DMS79 treated with DMSO at 0.1 percent for 48 hours (cell line): ENCODE measurements around the gene AKR7A3.
"Not testable (repeated sequence)": the region's sequence is repeated elsewhere in the genome, so short reads cannot be mapped to it uniquely, and the experiment has no call there.

ENCODE experiments used
- DNase-seq: peaks from one replicate; lab custom pipeline; 2025; lab: John Stamatoyannopoulos, UW

AKR7A3 gene

GRCh38 chr1:19289244-19289643 is 674 bp upstream of the AKR7A3 start:
- DNase-seq: no peak

GRCh38 chr1:19287436-19288185 is 959 bp downstream of the AKR7A3 start:
- no peak for DNase-seq

- not testable (repeated sequence) for DNase-seq
Observed at GRCh38 chr1:19285807-19286206, 2.8 kb downstream of the AKR7A3 start.

GRCh38 chr1:19285366-19285765 is 3.2 kb downstream of the AKR7A3 start:
- DNase-seq: not testable (repeated sequence)

GRCh38 chr1:19284881-19285280 is 3.7 kb downstream of the AKR7A3 start:
- DNase-seq: no peak

- no peak for DNase-seq
Observed at GRCh38 chr1:19283891-19284290, 4.7 kb downstream of the AKR7A3 start.

- DNase-seq: no peak
Observed at GRCh38 chr1:19274636-19275035, 13.9 kb downstream of the AKR7A3 start.

- not testable (repeated sequence) for DNase-seq
Observed at GRCh38 chr1:19273844-19274531, 14.6 kb downstream of the AKR7A3 start.

GRCh38 chr1:19273106-19273843 is 15.3 kb downstream of the AKR7A3 start:
- no peak for DNase-seq

- DNase-seq: no peak
Observed at GRCh38 chr1:19272064-19272463, 16.5 kb downstream of the AKR7A3 start.

GRCh38 chr1:19270343-19270730 is 18.2 kb downstream of the AKR7A3 start:
- not testable (repeated sequence) for DNase-seq

- DNase-seq: not testable (repeated sequence)
Observed at GRCh38 chr1:19269427-19270342, 18.9 kb downstream of the AKR7A3 start.

GRCh38 chr1:19268445-19268844 is 20.1 kb downstream of the AKR7A3 start:
- DNase-seq: no peak

- DNase-seq: no peak
Observed at GRCh38 chr1:19262744-19263143, 25.8 kb downstream of the AKR7A3 start.

GRCh38 chr1:19262047-19262446 is 26.5 kb downstream of the AKR7A3 start:
- DNase-seq: no peak

- peak; percentile 4 for DNase-seq
Observed at GRCh38 chr1:19260211-19261138, 28.1 kb downstream of the AKR7A3 start.

GRCh38 chr1:19258353-19258752 is 30.2 kb downstream of the AKR7A3 start:
- no peak for DNase-seq

GRCh38 chr1:19257178-19257914 is 31.2 kb downstream of the AKR7A3 start:
- no peak for DNase-seq

GRCh38 chr1:19256301-19256700 is 32.3 kb downstream of the AKR7A3 start:
- not testable (repeated sequence) for DNase-seq

GRCh38 chr1:19255288-19255687 is 33.3 kb downstream of the AKR7A3 start:
- DNase-seq: no peak
